Hindlimb muscle (tissue), 1 donor: ENCODE results near the gene KCND1. TPM values are rescaled to one million over a fixed set of nuclear protein-coding genes. Genes with fewer than 3 reads are reported as not detected.

Experiments used
- DNase-seq: peaks from one replicate; pipeline ENCODE4 v3.0.0-alpha.2; 2013
- polyA plus RNA-seq: library from polyadenylated mRNA; unstranded; fragments of 120-200 nt; gene quantifications from one replicate; pipeline ENCODE4 v1.2.1, GENCODE V29; 2013; ENCODE audit not compliant: insufficient read length

KCND1 gene
- polyA plus RNA-seq, 1 donor, result 1.4 TPM

- DNase-seq, result no peak
Observed at GRCh38 chrX:48974033-48974432, 2.4 kb upstream of the KCND1 start.

GRCh38 chrX:48972220-48973164, 848 bp upstream of the KCND1 start:
- no peak for DNase-seq

GRCh38 chrX:48969471-48969870, 2.2 kb downstream of the KCND1 start:
- no peak for DNase-seq

- no peak for DNase-seq
Observed at GRCh38 chrX:48968377-48968776, 3.3 kb downstream of the KCND1 start.

- no peak for DNase-seq
Observed at GRCh38 chrX:48966796-48967579, 4.7 kb downstream of the KCND1 start.

GRCh38 chrX:48965959-48966358, 5.7 kb downstream of the KCND1 start:
- no peak for DNase-seq

- DNase-seq, result no peak
Observed at GRCh38 chrX:48961585-48962091, 10.0 kb downstream of the KCND1 start.

- DNase-seq, result no peak
Observed at GRCh38 chrX:48960291-48960690, 11.4 kb downstream of the KCND1 start.

- peak; percentile 36 for DNase-seq
Observed at GRCh38 chrX:48958635-48959094, 13.0 kb downstream of the KCND1 start.

GRCh38 chrX:48957827-48958634, 13.6 kb downstream of the KCND1 start:
- DNase-seq, result peak; percentile 96

GRCh38 chrX:48957477-48957826, 14.2 kb downstream of the KCND1 start, which contains the start of gene OTUD5:
OTUD5 (minus strand) TSS chrX:48957607; CDS start chrX:48957570, 37 bp downstream.
- DNase-seq, result peak; percentile 55

GRCh38 chrX:48956728-48957414, 14.8 kb downstream of the KCND1 start:
- no peak for DNase-seq

- no peak for DNase-seq
Observed at GRCh38 chrX:48948589-48948988, 23.1 kb downstream of the KCND1 start.

- no peak for DNase-seq
Observed at GRCh38 chrX:48945517-48946348, 25.9 kb downstream of the KCND1 start.

GRCh38 chrX:48942895-48943294, 28.7 kb downstream of the KCND1 start:
- no peak for DNase-seq

- no peak for DNase-seq
Observed at GRCh38 chrX:48940404-48940955, 31.2 kb downstream of the KCND1 start.

- no peak for DNase-seq
Observed at GRCh38 chrX:48939524-48940228, 32.0 kb downstream of the KCND1 start.

- DNase-seq, result no peak
Observed at GRCh38 chrX:48938721-48939425, 32.8 kb downstream of the KCND1 start.
